Prostate gland (tissue), 2 donors: Measurements from ENCODE around the gene IL32. TPM values are rescaled to one million over a fixed set of nuclear protein-coding genes. Genes with fewer than 3 reads are reported as not detected.

Source experiments
- DNase-seq: peaks from one replicate; pipeline ENCODE4 v3.0.0-alpha.2; 2019; ENCODE audit warnings: low spot score
- H3K27ac ChIP-seq, 2 donors: fragments of 200-600 bp; sonication (generic); 2 replicates each; pipeline ENCODE4 v1.5.1; 2017 to 2019
- H3K27me3 ChIP-seq: fragments of 200-600 bp; sonication (generic); replicated peaks from 2 replicates; pipeline ENCODE4 v1.5.1; 2019; ENCODE audit not compliant: insufficient read depth
- H3K36me3 ChIP-seq, 2 donors: fragments of 200-600 bp; sonication (generic); 1 replicate in 1 of 2; 2 replicates in 1 of 2; pipeline versions ENCODE4 v1.5.1 to v1.8.1; 2017 to 2019
- H3K4me1 ChIP-seq: fragments of 200-600 bp; sonication (generic); replicated peaks from 2 replicates; pipeline ENCODE4 v1.5.1; 2019
- H3K4me3 ChIP-seq, 2 donors: fragments of 200-600 bp; sonication (generic); 2 replicates each; pipeline ENCODE4 v1.5.1; 2017 to 2019
- H3K9me3 ChIP-seq: fragments of 200-600 bp; sonication (generic); 2 replicates; pipeline ENCODE4 v1.5.1; 2017
- POLR2A ChIP-seq: fragments of 450-650 bp; IDR thresholded peaks from one replicate; pipeline ENCODE4 v1.6.1; 2016; ENCODE audit warnings: antibody characterized with exemption, mild to moderate bottlenecking
- POLR2AphosphoS5 ChIP-seq: sonication (generic); formaldehyde crosslinking; IDR thresholded peaks from one replicate; pipeline ENCODE4 v1.6.1; 2017; ENCODE audit warnings: antibody characterized with exemption
- WGBS: methylation state at CpG from one replicate; pipeline ENCODE4 v1.1.5; 2018; 5-methylcytosine and 5-hydroxymethylcytosine counted together
- intact Hi-C: fragments of 100-400 bp; cut with DNase I; formaldehyde crosslinking; loops from one replicate; pipeline ENCODE4 v1.14.2; 2022
- total RNA-seq, 2 donors: library from RNA; depleted of rRNA; stranded (reverse); fragments of >200 nt; gene quantifications; one replicate each; pipeline ENCODE4 v1.1.0, GENCODE V29; 2016
- TF ChIP-seq, protein P1 (sequence below), 4 experiments: fragments of 200-600 bp in 2 of 4; fragments of 450-650 bp in 2 of 4; sonication (generic) in 2 of 4; IDR thresholded peaks; 1 replicate in 3 of 4; 2 replicates in 1 of 4; pipeline ENCODE4 v1.5.1; 2016 to 2019; ENCODE audit warnings: antibody characterized with exemption in 4 of 4, mild to moderate bottlenecking in 2 of 4, moderate library complexity in 2 of 4

Gene IL32
- total RNA-seq, 2 donors from 2014 or later: 13.5 to 33.3 TPM

DNA sequence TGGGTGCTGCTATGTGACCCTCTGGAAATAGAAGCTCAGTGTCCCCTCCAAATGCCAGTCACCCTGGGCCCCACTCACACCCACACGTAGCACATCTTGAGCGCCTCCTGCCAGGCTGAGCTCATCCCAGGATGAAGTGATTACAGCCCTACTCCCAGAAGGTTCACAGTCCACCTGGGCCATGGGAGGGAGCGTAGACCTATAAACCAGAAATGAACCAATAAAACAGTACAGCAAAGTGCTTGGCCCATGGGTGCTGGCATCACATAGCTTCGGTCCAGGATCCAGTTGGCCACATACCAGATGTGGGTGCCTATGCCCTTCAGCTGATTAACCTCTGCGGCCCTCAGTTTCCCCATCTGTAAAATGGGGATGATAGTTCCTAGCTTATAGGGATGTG lies 26.5 kb upstream of the IL32 start:
- Histone ChIP-seq H3K36me3 (no peaks in the 10 kb centered on the region), H3K4me1 (no peaks in the 10 kb centered on the region), H3K4me3 (no peak overlapping the region), H3K9me3 (no peaks in the 10 kb centered on the region), H3K27ac (no peak overlapping the region), H3K27me3 (no peaks in the 10 kb centered on the region)
- DNase-seq: no peak
- no peak for TF ChIP-seq POLR2AphosphoS5
- TF ChIP-seq POLR2A: no peak
- TF ChIP-seq, protein P1, sequence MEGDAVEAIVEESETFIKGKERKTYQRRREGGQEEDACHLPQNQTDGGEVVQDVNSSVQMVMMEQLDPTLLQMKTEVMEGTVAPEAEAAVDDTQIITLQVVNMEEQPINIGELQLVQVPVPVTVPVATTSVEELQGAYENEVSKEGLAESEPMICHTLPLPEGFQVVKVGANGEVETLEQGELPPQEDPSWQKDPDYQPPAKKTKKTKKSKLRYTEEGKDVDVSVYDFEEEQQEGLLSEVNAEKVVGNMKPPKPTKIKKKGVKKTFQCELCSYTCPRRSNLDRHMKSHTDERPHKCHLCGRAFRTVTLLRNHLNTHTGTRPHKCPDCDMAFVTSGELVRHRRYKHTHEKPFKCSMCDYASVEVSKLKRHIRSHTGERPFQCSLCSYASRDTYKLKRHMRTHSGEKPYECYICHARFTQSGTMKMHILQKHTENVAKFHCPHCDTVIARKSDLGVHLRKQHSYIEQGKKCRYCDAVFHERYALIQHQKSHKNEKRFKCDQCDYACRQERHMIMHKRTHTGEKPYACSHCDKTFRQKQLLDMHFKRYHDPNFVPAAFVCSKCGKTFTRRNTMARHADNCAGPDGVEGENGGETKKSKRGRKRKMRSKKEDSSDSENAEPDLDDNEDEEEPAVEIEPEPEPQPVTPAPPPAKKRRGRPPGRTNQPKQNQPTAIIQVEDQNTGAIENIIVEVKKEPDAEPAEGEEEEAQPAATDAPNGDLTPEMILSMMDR (IDR thresholded peaks at IDR 0.05): no peak
- WGBS: 67% methylated on average over 5 of the region's 5 CpGs
- intact Hi-C loops: no loop called here

DNA sequence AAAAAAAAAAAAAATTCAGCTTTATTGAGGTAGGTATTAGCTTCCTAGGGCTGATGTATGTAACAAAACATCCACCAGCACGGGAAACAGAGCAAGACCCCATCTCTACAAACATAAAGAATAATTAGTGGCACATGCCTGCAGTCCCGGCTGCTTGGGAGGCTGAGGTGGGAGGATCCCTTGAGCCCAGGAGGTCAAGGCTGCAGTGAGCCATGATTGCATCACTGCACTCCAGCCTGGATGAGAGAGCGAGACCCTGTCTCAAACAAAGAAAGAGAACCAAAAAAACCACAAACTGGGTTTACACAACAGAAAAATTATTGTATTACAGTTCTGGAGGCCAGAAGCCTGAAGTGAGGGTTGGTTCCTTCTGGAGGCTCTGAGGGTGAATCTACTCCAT lies 23.1 kb upstream of the IL32 start:
- intact Hi-C loops: no loop called here
- Histone ChIP-seq H3K9me3 (no peaks in the 10 kb centered on the region), H3K4me1 (peaks cover 10% of the 10 kb centered on the region), H3K27ac (no peak overlapping the region), H3K4me3 (no peak overlapping the region), H3K36me3 (no peaks in the 10 kb centered on the region), H3K27me3 (peaks cover 2% of the 10 kb centered on the region)
- WGBS: 80% methylated on average over 3 of the region's 3 CpGs
- no peak for DNase-seq
- no peak for TF ChIP-seq POLR2A
- no peak for TF ChIP-seq POLR2AphosphoS5
- TF ChIP-seq, protein P1 (IDR thresholded peaks at IDR 0.05): no peak

DNA sequence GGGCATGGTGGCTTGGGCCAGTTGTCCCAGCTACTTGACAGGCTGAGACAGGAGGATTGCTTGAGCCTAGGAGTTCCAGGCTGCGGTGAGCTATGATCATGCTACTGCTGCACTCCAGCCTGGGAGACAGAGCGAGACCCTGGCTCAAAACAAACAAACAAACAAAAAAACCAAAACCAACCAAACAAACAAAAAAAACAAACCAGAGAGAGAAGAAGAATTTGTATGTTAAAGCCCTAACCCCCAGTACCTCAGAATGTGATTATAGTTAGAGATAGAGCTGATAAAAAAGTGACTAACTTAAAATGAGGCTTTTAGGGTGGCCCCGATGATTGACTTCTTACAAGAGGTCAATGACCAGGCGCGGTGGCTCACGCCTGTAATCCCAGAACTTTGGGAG lies 20.7 kb upstream of the IL32 start:
- peaks cover 10% of the 10 kb centered on the region for H3K4me1 ChIP-seq
- H3K27ac ChIP-seq: no peak overlapping the region
- peaks cover 2% of the 10 kb centered on the region for H3K27me3 ChIP-seq
- no peak for DNase-seq
- 86% methylated on average over 6 of the region's 6 CpGs for WGBS
- no peaks in the 10 kb centered on the region for H3K36me3 ChIP-seq
- no peaks in the 10 kb centered on the region for H3K9me3 ChIP-seq
- H3K4me3 ChIP-seq: no peak overlapping the region
- intact Hi-C loops: no loop called here
- no peak for TF ChIP-seq POLR2AphosphoS5
- TF ChIP-seq, protein P1 (IDR thresholded peaks at IDR 0.05): no peak
- TF ChIP-seq POLR2A: no peak

DNA sequence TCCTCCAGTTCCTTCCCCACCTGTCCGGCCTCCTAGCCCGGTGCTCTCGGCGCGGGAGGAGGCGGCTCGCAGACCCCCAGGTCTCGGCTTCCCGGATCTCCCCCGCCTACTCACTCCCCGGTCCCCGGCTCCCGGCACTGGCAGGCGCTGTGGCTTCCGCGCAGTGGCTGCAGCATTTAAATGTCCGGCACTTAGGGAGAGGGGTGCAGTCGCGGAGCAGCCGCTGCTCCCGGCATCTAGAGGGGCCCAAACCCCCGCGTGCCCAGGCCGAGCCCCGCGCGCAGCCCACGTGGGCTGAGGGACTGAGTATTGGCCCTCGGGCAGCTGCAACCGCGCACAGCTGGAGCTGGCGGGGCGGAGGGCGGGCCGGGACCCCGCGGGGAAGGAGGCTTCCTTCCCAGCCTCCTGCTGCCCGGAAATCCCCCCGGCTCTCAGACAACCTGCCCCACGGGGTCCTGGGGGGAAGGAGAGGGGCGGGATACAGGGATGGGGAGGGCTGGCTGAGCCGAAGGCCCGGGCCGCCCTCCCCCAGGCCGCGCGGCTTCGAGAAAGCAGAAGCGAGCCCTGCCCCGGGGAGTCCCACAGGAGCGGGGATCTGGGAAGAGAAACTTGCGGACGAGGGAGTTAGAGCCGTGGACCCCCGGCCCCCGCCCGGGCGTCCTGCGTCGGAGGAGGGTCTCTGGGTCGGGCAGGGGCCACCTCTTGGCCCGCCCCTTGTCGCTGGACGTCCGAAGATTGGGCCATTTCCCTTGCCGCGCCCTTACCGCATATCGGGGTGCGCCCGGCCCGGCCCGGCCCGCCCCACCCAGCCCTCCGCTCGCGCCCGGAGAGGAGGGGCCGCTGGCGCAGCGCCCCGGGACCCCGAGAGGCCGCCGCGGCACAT lies 19.4 kb upstream of the IL32 start, which contains the start of gene MMP25:
Gene MMP25 (plus strand): TSS at position 804 of the 883 bp plus-strand sequence. CDS start 357 bp downstream, outside the sequence.
- no peaks in the 10 kb centered on the region for H3K36me3 ChIP-seq
- no peak for TF ChIP-seq POLR2A
- no peak for DNase-seq
- H3K4me3 ChIP-seq: peak within 1 kb of the TSS; percentile 25 to 43
- no peaks in the 10 kb centered on the region for H3K9me3 ChIP-seq
- H3K27ac ChIP-seq: peak within 1 kb of the TSS in 1 of 2 donors; percentile 16
- WGBS: 1% methylated on average over 54 of the region's 86 CpGs
- H3K4me1 ChIP-seq: peaks cover 10% of the 10 kb centered on the region
- intact Hi-C loops: no loop called here
- peaks cover 2% of the 10 kb centered on the region for H3K27me3 ChIP-seq

DNA sequence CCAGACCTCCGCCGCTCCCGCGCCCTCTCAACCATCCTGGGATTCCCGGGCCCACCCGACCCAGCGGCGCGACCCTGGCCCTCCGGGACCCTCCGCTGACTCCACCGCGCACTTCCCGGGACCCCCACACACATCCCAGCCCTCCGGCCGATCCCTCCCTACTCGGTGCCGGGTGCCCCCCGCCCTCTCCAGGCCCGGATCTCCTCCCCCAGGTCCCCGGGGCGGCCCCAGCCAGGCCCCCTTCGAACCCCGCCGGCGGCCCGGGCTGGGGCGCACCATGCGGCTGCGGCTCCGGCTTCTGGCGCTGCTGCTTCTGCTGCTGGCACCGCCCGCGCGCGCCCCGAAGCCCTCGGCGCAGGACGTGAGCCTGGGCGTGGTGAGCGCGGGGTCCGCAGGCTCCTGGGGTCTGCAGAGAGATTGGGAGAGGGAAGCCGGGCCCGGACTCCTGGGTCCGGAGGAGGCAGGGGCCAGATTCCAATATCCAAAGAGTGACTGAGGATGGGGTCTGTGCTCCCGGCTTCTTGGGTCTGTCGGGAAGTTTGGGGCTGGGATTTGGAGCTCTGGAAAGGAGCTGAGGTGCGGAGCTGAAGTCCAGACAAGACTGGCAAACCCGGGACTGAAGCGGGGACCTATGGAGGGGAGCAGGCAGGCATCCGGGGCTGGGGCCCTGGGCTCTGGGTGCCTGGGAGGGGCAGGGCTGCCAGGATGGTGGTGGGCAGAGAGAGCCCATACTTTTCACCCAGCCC lies 18.6 kb upstream of the IL32 start:
- WGBS: 2% methylated on average over 26 of the region's 54 CpGs
- Histone ChIP-seq H3K4me3 (peak overlapping the region; percentile 25 to 43), H3K27me3 (peaks cover 2% of the 10 kb centered on the region), H3K36me3 (no peaks in the 10 kb centered on the region), H3K27ac (no peak overlapping the region), H3K9me3 (no peaks in the 10 kb centered on the region), H3K4me1 (peaks cover 10% of the 10 kb centered on the region)
- intact Hi-C loops: no loop called here
- no peak for DNase-seq
- TF ChIP-seq, protein P1 (IDR thresholded peaks at IDR 0.05): no peak
- TF ChIP-seq POLR2AphosphoS5 (no peak), POLR2A (no peak)
